Naive thymus-derived CD4-positive, alpha-beta T cell (primary cell): ENCODE data around the gene REXO1. TPM values are rescaled to one million over a fixed set of nuclear protein-coding genes. Genes with fewer than 3 reads are reported as not detected.

Experiments
- ATAC-seq: fragments of 150-1000 bp; cut with Tn5 transposase; 2 replicates; pipeline ENCODE4 v1.10.0; 2021; ENCODE audit warnings: mild to moderate bottlenecking, moderate library complexity
- CTCF ChIA-PET: fragments of 350-600 bp; sonication (Branson Sonifier 250); formaldehyde crosslinking; loops from one replicate; lab custom pipeline; 2021; ENCODE audit warnings: antibody characterized with exemption; lab: Charles Lee
- POLR2A ChIA-PET: fragments of 350-600 bp; sonication (Branson Sonifier 250); formaldehyde crosslinking; loops from one replicate; lab custom pipeline; 2021; ENCODE audit warnings: antibody characterized with exemption, inconsistent platforms; lab: Charles Lee
- DNase-seq, 9 donors: peaks; one replicate each; pipeline versions ENCODE4 v3.0.0 to v3.0.0-alpha.2; 2020 to 2022; ENCODE audit warnings: mixed read lengths in 1 of 9
- H3K27ac ChIP-seq: one replicate; pipeline ENCODE4 v1.7.0; 2013; ENCODE audit warnings: mild to moderate bottlenecking, low read depth, low read length, moderate library complexity
- H3K27me3 ChIP-seq, 2 donors: one replicate each; pipeline ENCODE4 v1.7.0; 2013; ENCODE audit warnings: low read length in 2 of 2, mild to moderate bottlenecking in 2 of 2, moderate library complexity in 2 of 2; ENCODE audit not compliant: control insufficient read depth in 2 of 2, insufficient read depth in 2 of 2
- H3K36me3 ChIP-seq, 3 experiments: 1 replicate in 2 of 3; 2 replicates in 1 of 3; pipeline ENCODE4 v1.7.0; 2013; ENCODE audit warnings: low read length in 3 of 3, mild to moderate bottlenecking in 3 of 3, moderate library complexity in 1 of 3; ENCODE audit not compliant: insufficient read depth in 3 of 3, control insufficient read depth in 2 of 3
- H3K4me1 ChIP-seq, 2 donors: one replicate each; pipeline ENCODE4 v1.7.0; 2013; ENCODE audit warnings: low read length in 2 of 2, mild to moderate bottlenecking in 2 of 2, moderate library complexity in 1 of 2; ENCODE audit not compliant: control insufficient read depth in 2 of 2, insufficient read depth in 2 of 2
- H3K4me3 ChIP-seq: 2 replicates; pipeline ENCODE4 v1.7.0; 2013; ENCODE audit warnings: mild to moderate bottlenecking, low read length
- H3K9me3 ChIP-seq, 3 experiments: 1 replicate in 2 of 3; 2 replicates in 1 of 3; pipeline ENCODE4 v1.7.0; 2013; ENCODE audit warnings: low read length in 3 of 3; ENCODE audit not compliant: control insufficient read depth in 2 of 3
- H3K27ac Mint-ChIP-seq, 9 donors: one replicate each; pipeline ENCODE4 v1.8.0; 2020 to 2022; ENCODE audit warnings: mixed read lengths in 9 of 9, mild to moderate bottlenecking in 8 of 9, moderate library complexity in 5 of 9, inconsistent platforms in 2 of 9
- H3K27me3 Mint-ChIP-seq, 5 donors: one replicate each; pipeline ENCODE4 v1.8.0; 2021 to 2022; ENCODE audit warnings: mixed read lengths in 5 of 5, mild to moderate bottlenecking in 1 of 5
- H3K36me3 Mint-ChIP-seq, 5 donors: one replicate each; pipeline ENCODE4 v1.8.0; 2020 to 2022; ENCODE audit warnings: mixed read lengths in 5 of 5, mild to moderate bottlenecking in 3 of 5, inconsistent platforms in 1 of 5
- H3K4me1 Mint-ChIP-seq, 7 donors: one replicate each; pipeline ENCODE4 v1.8.0; 2020 to 2022; ENCODE audit warnings: mixed read lengths in 7 of 7, mild to moderate bottlenecking in 3 of 7, inconsistent platforms in 1 of 7
- H3K4me3 Mint-ChIP-seq, 10 donors: one replicate each; pipeline ENCODE4 v1.8.0; 2020 to 2022; ENCODE audit warnings: mild to moderate bottlenecking in 10 of 10, mixed read lengths in 10 of 10, moderate library complexity in 6 of 10, inconsistent platforms in 2 of 10
- H3K9me3 Mint-ChIP-seq, 11 donors: one replicate each; pipeline ENCODE4 v1.8.0; 2020 to 2022; ENCODE audit warnings: mixed read lengths in 11 of 11, mild to moderate bottlenecking in 4 of 11, inconsistent platforms in 1 of 11, moderate library complexity in 1 of 11
- intact Hi-C, 2 donors: fragments of 100-400 bp; cut with micrococcal nuclease; formaldehyde crosslinking; loops; one replicate each; pipeline ENCODE4 v1.15.1; 2023
- polyA plus RNA-seq, 2 donors: library from polyadenylated mRNA; unstranded; fragments of 300-500 nt; fragmentation: Illumina TruSeq; gene quantifications; one replicate each; pipeline ENCODE4 v1.2.3, GENCODE V29; 2021
- total RNA-seq, 6 experiments: library from RNA in 5 of 6; stranded (reverse) in 5 of 6; gene quantifications; 1 replicate in 5 of 6; 2 replicates in 1 of 6; pipeline ENCODE4 v1.2.3 and lab custom pipeline; 2021 to 2026

REXO1 gene
- total and polyA plus RNA-seq, 7 experiments from 2014 or later, result 5.4 to 92.6 (median 56.7) TPM

GRCh38 chr19:1787116-1787515 lies 61.2 kb downstream of the REXO1 start:
- no peak overlapping the region for H3K27ac Mint-ChIP-seq
- H3K27ac ChIP-seq, result no peak overlapping the region
- no peak overlapping the region for H3K4me3 Mint-ChIP-seq
- no peaks in the 10 kb centered on the region for H3K27me3 ChIP-seq
- ChIA-PET POLR2A (no interaction called here), CTCF (interaction anchor here (0.7 kb wide), 1 partner anchor 10 kb away, joined by 4 read pairs; no protein-coding TSS in a partner anchor)
- peaks cover 0 to 2% (median 0%) of the 10 kb centered on the region in 7 donors for H3K4me1 Mint-ChIP-seq
- H3K36me3 ChIP-seq, result no peaks in the 10 kb centered on the region
- intact Hi-C loops, result no loop called here
- peaks cover 0 to 10% (median 2%) of the 10 kb centered on the region in 11 donors for H3K9me3 Mint-ChIP-seq
- peaks cover 0 to 2% (median 0%) of the 10 kb centered on the region in 3 experiments for H3K9me3 ChIP-seq
- no peak overlapping the region for H3K4me3 ChIP-seq
- ATAC-seq (no peak), DNase-seq (no peak)
- H3K4me1 ChIP-seq, result no peaks in the 10 kb centered on the region
- peaks cover 5 to 34% (median 17%) of the 10 kb centered on the region in 5 donors for H3K27me3 Mint-ChIP-seq
- H3K36me3 Mint-ChIP-seq, result no peaks in the 10 kb centered on the region

- H3K4me3 ChIP-seq, result no peak overlapping the region
- H3K9me3 ChIP-seq, result peaks cover 0 to 6% (median 0%) of the 10 kb centered on the region in 3 experiments
- H3K27ac ChIP-seq, result no peak overlapping the region
- H3K27ac Mint-ChIP-seq, result no peak overlapping the region
- no peaks in the 10 kb centered on the region for H3K4me1 ChIP-seq
- peaks cover 0 to 15% (median 2%) of the 10 kb centered on the region in 11 donors for H3K9me3 Mint-ChIP-seq
- ATAC-seq (no peak), DNase-seq (no peak)
- H3K4me1 Mint-ChIP-seq, result peaks cover 0 to 2% (median 0%) of the 10 kb centered on the region in 7 donors
- H3K36me3 Mint-ChIP-seq, result no peaks in the 10 kb centered on the region
- H3K4me3 Mint-ChIP-seq, result no peak overlapping the region
- peaks cover 5 to 34% (median 19%) of the 10 kb centered on the region in 5 donors for H3K27me3 Mint-ChIP-seq
- H3K36me3 ChIP-seq, result no peaks in the 10 kb centered on the region
- H3K27me3 ChIP-seq, result no peaks in the 10 kb centered on the region
- POLR2A ChIA-PET, result no interaction called here
- intact Hi-C loops, result no loop called here
- CTCF ChIA-PET, result no interaction called here
Observed at GRCh38 chr19:1786668-1787067, 61.6 kb downstream of the REXO1 start.

DNA sequence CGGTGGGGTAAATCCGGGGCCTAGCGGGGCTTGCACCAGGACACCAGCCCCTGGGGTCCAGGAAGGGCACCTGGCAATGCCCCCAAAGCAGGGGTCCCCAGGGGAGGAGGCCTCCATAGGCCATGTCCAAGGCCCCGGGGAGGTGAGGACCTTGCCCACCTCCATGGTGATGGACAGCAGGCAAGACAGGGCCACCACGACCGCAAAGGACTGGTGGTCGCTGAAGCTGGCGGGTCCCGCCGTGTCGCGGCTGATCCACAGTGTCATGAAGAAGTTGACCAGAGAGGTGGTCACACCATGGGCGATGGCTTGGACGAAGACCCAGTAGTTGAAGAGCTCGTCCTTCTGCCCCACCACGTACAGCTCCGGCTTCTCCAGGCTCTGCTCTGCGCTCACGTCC lies 63.0 kb downstream of the REXO1 start:
- H3K4me3 ChIP-seq, result no peak overlapping the region
- POLR2A ChIA-PET, result no interaction called here
- H3K36me3 Mint-ChIP-seq, result no peaks in the 10 kb centered on the region
- no peak overlapping the region for H3K27ac ChIP-seq
- DNase-seq (no peak), ATAC-seq (no peak)
- peaks cover 0 to 8% (median 0%) of the 10 kb centered on the region in 3 experiments for H3K9me3 ChIP-seq
- intact Hi-C loops, result no loop called here
- H3K27me3 Mint-ChIP-seq, result peaks cover 7 to 43% (median 29%) of the 10 kb centered on the region in 5 donors
- H3K27ac Mint-ChIP-seq, result no peak overlapping the region
- no peaks in the 10 kb centered on the region for H3K27me3 ChIP-seq
- CTCF ChIA-PET, result no interaction called here
- H3K4me1 Mint-ChIP-seq, result peaks cover 0 to 2% (median 0%) of the 10 kb centered on the region in 7 donors
- H3K4me1 ChIP-seq, result no peaks in the 10 kb centered on the region
- no peak overlapping the region for H3K4me3 Mint-ChIP-seq
- peaks cover 0 to 26% (median 5%) of the 10 kb centered on the region in 11 donors for H3K9me3 Mint-ChIP-seq
- no peaks in the 10 kb centered on the region for H3K36me3 ChIP-seq

GRCh38 chr19:1783874-1784273 lies 64.4 kb downstream of the REXO1 start:
- POLR2A ChIA-PET, result interaction anchor here (0.6 kb wide), 1 partner anchor 931 kb away, joined by 3 read pairs; no protein-coding TSS in a partner anchor
- Histone ChIP-seq H3K27ac (no peak overlapping the region), H3K36me3 (no peaks in the 10 kb centered on the region), H3K9me3 (peaks cover 0 to 8% (median 0%) of the 10 kb centered on the region in 3 experiments), H3K27me3 (no peaks in the 10 kb centered on the region), H3K4me3 (no peak overlapping the region), H3K4me1 (no peaks in the 10 kb centered on the region)
- no peak for DNase-seq
- H3K36me3 Mint-ChIP-seq, result no peaks in the 10 kb centered on the region
- peaks cover 18 to 54% (median 38%) of the 10 kb centered on the region in 5 donors for H3K27me3 Mint-ChIP-seq
- H3K4me1 Mint-ChIP-seq, result peaks cover 0 to 7% (median 2%) of the 10 kb centered on the region in 7 donors
- H3K9me3 Mint-ChIP-seq, result peaks cover 0 to 26% (median 5%) of the 10 kb centered on the region in 11 donors
- ATAC-seq, result no peak
- intact Hi-C loops, result no loop called here
- CTCF ChIA-PET, result interaction anchor here (0.6 kb wide), 1 partner anchor 1050 kb away, joined by 3 read pairs; no protein-coding TSS in a partner anchor
- no peak overlapping the region for H3K27ac Mint-ChIP-seq
- H3K4me3 Mint-ChIP-seq, result no peak overlapping the region

- ATAC-seq, result no peak
- Histone ChIP-seq H3K36me3 (no peaks in the 10 kb centered on the region), H3K9me3 (peaks cover 0 to 8% (median 0%) of the 10 kb centered on the region in 3 experiments), H3K27me3 (no peaks in the 10 kb centered on the region), H3K4me3 (no peak overlapping the region), H3K27ac (no peak overlapping the region), H3K4me1 (no peaks in the 10 kb centered on the region)
- Mint-ChIP-seq H3K9me3 (peaks cover 0 to 26% (median 5%) of the 10 kb centered on the region in 11 donors), H3K4me1 (peaks cover 0 to 7% (median 2%) of the 10 kb centered on the region in 7 donors), H3K27me3 (peaks cover 23 to 58% (median 43%) of the 10 kb centered on the region in 5 donors), H3K4me3 (no peak overlapping the region), H3K27ac (no peak overlapping the region), H3K36me3 (no peaks in the 10 kb centered on the region)
- intact Hi-C loops, result no loop called here
- POLR2A ChIA-PET, result interaction anchor here (0.6 kb wide), 1 partner anchor 931 kb away, joined by 3 read pairs; no protein-coding TSS in a partner anchor
- CTCF ChIA-PET, result interaction anchor here (0.6 kb wide), 2 partner anchors 42 to 1050 kb away, joined by 3 read pairs; no protein-coding TSS in a partner anchor
- DNase-seq, result no peak
Observed at GRCh38 chr19:1783354-1783753, 64.9 kb downstream of the REXO1 start.

- no peak overlapping the region for H3K27ac ChIP-seq
- no peak for ATAC-seq
- no peak overlapping the region for H3K4me3 ChIP-seq
- peaks cover 0 to 26% (median 5%) of the 10 kb centered on the region in 11 donors for H3K9me3 Mint-ChIP-seq
- no peaks in the 10 kb centered on the region for H3K36me3 Mint-ChIP-seq
- H3K4me1 Mint-ChIP-seq, result peaks cover 0 to 7% (median 2%) of the 10 kb centered on the region in 7 donors
- POLR2A ChIA-PET, result no interaction called here
- H3K27me3 Mint-ChIP-seq, result peaks cover 29 to 65% (median 48%) of the 10 kb centered on the region in 5 donors
- no peaks in the 10 kb centered on the region for H3K27me3 ChIP-seq
- peaks cover 0 to 8% (median 0%) of the 10 kb centered on the region in 3 experiments for H3K9me3 ChIP-seq
- no peaks in the 10 kb centered on the region for H3K36me3 ChIP-seq
- H3K4me1 ChIP-seq, result no peaks in the 10 kb centered on the region
- no peak overlapping the region for H3K4me3 Mint-ChIP-seq
- CTCF ChIA-PET, result interaction anchor here (0.5 to 0.8 kb wide), 4 partner anchors 43 to 974 kb away, joined by 3 to 6 read pairs (median 3); no protein-coding TSS in a partner anchor
- no peak overlapping the region for H3K27ac Mint-ChIP-seq
- DNase-seq, result no peak
- intact Hi-C loops, result no loop called here
Observed at GRCh38 chr19:1782521-1782920, 65.8 kb downstream of the REXO1 start.
